Keratinocyte (primary cell): Measurements from ENCODE around the gene COL8A1. TPM values are rescaled to one million over a fixed set of nuclear protein-coding genes. Genes with fewer than 3 reads are reported as not detected.

ENCODE experiments used
- DNase-seq: peaks from one replicate; pipeline ENCODE4 v3.0.0-alpha.2; 2011; ENCODE audit warnings: low read depth, missing footprints, low spot score
- FAIRE-seq: peaks from 2 replicates; lab custom pipeline; 2011; peaks lifted over from hg19 to GRCh38; lab: Jason Lieb, UNC
- H2AFZ ChIP-seq: 2 replicates; pipeline ENCODE4 v1.6.0; 2012; ENCODE audit warnings: low read length, control low read depth, inconsistent platforms; ENCODE audit not compliant: control insufficient read depth
- H3K27ac ChIP-seq: 2 replicates; pipeline ENCODE4 v1.5.1; 2011; ENCODE audit warnings: low read length; ENCODE audit not compliant: control insufficient read depth, insufficient read depth
- H3K27me3 ChIP-seq: 3 replicates; pipeline ENCODE4 v1.6.0; 2011; ENCODE audit warnings: low read length; ENCODE audit not compliant: control insufficient read depth, insufficient read depth; ENCODE audit errors: extremely low read depth
- H3K36me3 ChIP-seq, 2 experiments: 2 replicates in 1 of 2; 3 replicates in 1 of 2; pipeline ENCODE4 v1.5.1; 2011; ENCODE audit warnings: low read length in 2 of 2, mild to moderate bottlenecking in 1 of 2; ENCODE audit not compliant: control insufficient read depth in 2 of 2, insufficient read depth in 2 of 2; ENCODE audit errors: extremely low read depth in 1 of 2
- H3K4me1 ChIP-seq: 3 replicates; pipeline ENCODE4 v1.5.1; 2011; ENCODE audit warnings: low read length; ENCODE audit not compliant: control insufficient read depth, insufficient read depth; ENCODE audit errors: extremely low read depth
- H3K4me2 ChIP-seq: 3 replicates; pipeline ENCODE4 v1.6.0; 2011; ENCODE audit warnings: low read depth, low read length; ENCODE audit not compliant: control insufficient read depth, insufficient read depth; ENCODE audit errors: extremely low read depth
- H3K4me3 ChIP-seq, 3 experiments: fragments of 200-600 bp in 1 of 3; sonication (generic) in 1 of 3; 2 replicates in 2 of 3; 3 replicates in 1 of 3; pipeline ENCODE4 v1.5.1; 2011 to 2016; ENCODE audit warnings: low read length in 3 of 3, mild to moderate bottlenecking in 3 of 3, control low read depth in 2 of 3, inconsistent platforms in 1 of 3, low read depth in 1 of 3, mixed read lengths in 1 of 3, mixed run types in 1 of 3, moderate library complexity in 1 of 3; ENCODE audit not compliant: control insufficient read depth in 2 of 3, insufficient read depth in 2 of 3; ENCODE audit errors: extremely low read depth in 1 of 3
- H3K79me2 ChIP-seq: 2 replicates; pipeline ENCODE4 v1.6.0; 2012; ENCODE audit warnings: low read length; ENCODE audit not compliant: control insufficient read depth, insufficient read depth
- H3K9ac ChIP-seq: 3 replicates; pipeline ENCODE4 v1.6.0; 2011; ENCODE audit warnings: low read length; ENCODE audit not compliant: control insufficient read depth, insufficient read depth; ENCODE audit errors: extremely low read depth
- H3K9me1 ChIP-seq: 3 replicates; pipeline ENCODE4 v1.6.0; 2011; ENCODE audit warnings: low read length; ENCODE audit not compliant: control insufficient read depth, insufficient read depth; ENCODE audit errors: extremely low read depth
- H3K9me3 ChIP-seq: 2 replicates; pipeline ENCODE4 v1.5.1; 2012; ENCODE audit warnings: low read depth, low read length; ENCODE audit not compliant: control insufficient read depth
- H4K20me1 ChIP-seq: 3 replicates; pipeline ENCODE4 v1.6.0; 2011; ENCODE audit warnings: low read length; ENCODE audit not compliant: control insufficient read depth, insufficient read depth; ENCODE audit errors: extremely low read depth
- CTCF ChIP-seq, 3 experiments: IDR thresholded peaks in 1 of 3; conservative IDR thresholded peaks in 1 of 3; optimal IDR thresholded peaks in 1 of 3; 2 replicates in 2 of 3; 3 replicates in 1 of 3; pipeline versions ENCODE3 to v1.5.1; 2011; ENCODE audit warnings: low read length in 3 of 3, mild to moderate bottlenecking in 3 of 3, moderate library complexity in 2 of 3, control low read depth in 1 of 3, inconsistent platforms in 1 of 3; ENCODE audit not compliant: insufficient read depth in 2 of 3; ENCODE audit errors: extremely low read depth in 1 of 3
- EZH2 ChIP-seq: IDR thresholded peaks from one replicate; pipeline ENCODE4 v1.6.1; 2012; ENCODE audit warnings: inconsistent platforms, mild to moderate bottlenecking, low read length, moderate library complexity
- dilution Hi-C: fragments of 300-500 bp; cut with MboI; formaldehyde crosslinking; loops from one replicate; pipeline ENCODE4 v1.7.0; 2020; ENCODE audit warnings: low sequenced_read_pairs; ENCODE audit not compliant: extremely low pct_ligation_motif_present
- polyA plus RNA-seq, 5 experiments: library from polyadenylated mRNA; depleted of rRNA in 3 of 5; stranded (reverse) in 3 of 5; stranded (forward) in 1 of 5; unstranded in 1 of 5; fragments of >200 nt; gene quantifications; 1 replicate in 1 of 5; 2 replicates in 3 of 5; 3 replicates in 1 of 5; pipeline versions ENCODE4 v1.2.1 to v1.2.3, GENCODE V29; 2011 to 2012; ENCODE audit warnings: missing spikeins in 2 of 5, low read depth in 1 of 5, low replicate concordance in 1 of 5

Gene COL8A1
- polyA plus RNA-seq, 1 donor (not counting 4 experiments of a cell fraction or from before 2014, with no cell fraction given): 102 TPM

- Histone ChIP-seq H2AFZ (no peak overlapping the region), H3K9me3 (no peaks in the 10 kb centered on the region), H3K4me2 (no peak overlapping the region), H3K79me2 (no peaks in the 10 kb centered on the region), H3K27me3 (no peaks in the 10 kb centered on the region), H3K27ac (no peak overlapping the region), H3K9ac (no peak overlapping the region), H3K36me3 (peaks cover 0 to 3% of the 10 kb centered on the region in 2 experiments), H3K9me1 (no peaks in the 10 kb centered on the region), H4K20me1 (no peaks in the 10 kb centered on the region), H3K4me1 (no peaks in the 10 kb centered on the region), H3K4me3 (no peak overlapping the region)
- no peak for TF ChIP-seq CTCF (optimal IDR thresholded peaks at IDR 0.05 in 1 of 3, IDR thresholded peaks at IDR 0.05 in 1 of 3, conservative IDR thresholded peaks at IDR 0.05 in 1 of 3; ENCODE audit: extremely low read depth in 1 of 3, insufficient read depth in 2 of 3, low read length in 3 of 3)
- TF ChIP-seq EZH2: no peak
- dilution Hi-C loops: loop anchor here (25.0 kb wide), 1 partner anchor 755 kb away; no protein-coding TSS in a partner anchor
- no peak for DNase-seq
- no peak for FAIRE-seq
Measured at GRCh38 chr3:99767291-99767690, 128.9 kb downstream of the COL8A1 start.

GRCh38 chr3:99768126-99768525 is 129.7 kb downstream of the COL8A1 start:
- Histone ChIP-seq H2AFZ (no peak overlapping the region), H3K27ac (no peak overlapping the region), H3K9me3 (no peaks in the 10 kb centered on the region), H3K27me3 (no peaks in the 10 kb centered on the region), H3K9ac (no peak overlapping the region), H3K4me1 (no peaks in the 10 kb centered on the region), H3K79me2 (no peaks in the 10 kb centered on the region), H3K4me2 (no peak overlapping the region), H3K9me1 (no peaks in the 10 kb centered on the region), H4K20me1 (no peaks in the 10 kb centered on the region), H3K36me3 (peaks cover 0 to 3% of the 10 kb centered on the region in 2 experiments), H3K4me3 (no peak overlapping the region)
- dilution Hi-C loops: loop anchor here (25.0 kb wide), 1 partner anchor 756 kb away; no protein-coding TSS in a partner anchor
- FAIRE-seq (no peak), DNase-seq (no peak)
- TF ChIP-seq EZH2: no peak
- no peak for TF ChIP-seq CTCF (optimal IDR thresholded peaks at IDR 0.05 in 1 of 3, IDR thresholded peaks at IDR 0.05 in 1 of 3, conservative IDR thresholded peaks at IDR 0.05 in 1 of 3; ENCODE audit: extremely low read depth in 1 of 3, insufficient read depth in 2 of 3, low read length in 3 of 3)
